ENCODE measurements around the gene PRR20G.

Gene PRR20G

GRCh38 chr3:127288921-127289705, 1.3 kb upstream of the PRR20G start:
- H3K27ac ChIP-seq (ENCODE audit: extremely low read depth, low read depth, low read length): no peak overlapping the region
- TF ChIP-seq ZNF596 (tag by site-specific recombination; IDR thresholded peaks at IDR 0.05) (no peak), AEBP2 (tag by site-specific recombination; IDR thresholded peaks at IDR 0.05; ENCODE audit: borderline replicate concordance) (no peak), ZNF155 (tag by site-specific recombination; IDR thresholded peaks at IDR 0.05) (no peak), ZNF521 (tag by site-specific recombination; IDR thresholded peaks at IDR 0.05) (no peak), SP3 (tag by site-specific recombination; IDR thresholded peaks at IDR 0.05) (no peak), MZF1 (tag by site-specific recombination; IDR thresholded peaks at IDR 0.05; ENCODE audit: borderline replicate concordance) (no peak), ZNF707 (tag by site-specific recombination; IDR thresholded peaks at IDR 0.05) (no peak), ZSCAN4 (tag by site-specific recombination; IDR thresholded peaks at IDR 0.05) (no peak)
- no peak overlapping the region for H3K4me3 ChIP-seq (ENCODE audit: low read depth, low read length)
- no peaks in the 10 kb centered on the region for H3K9me3 ChIP-seq (ENCODE audit: control insufficient read depth, insufficient read depth, low read depth, low read length)
- no peaks in the 10 kb centered on the region for H3K36me3 ChIP-seq (ENCODE audit: control insufficient read depth in 2 of 2, insufficient read depth in 1 of 2, low read length in 2 of 2)
- CTCF ChIA-PET: no interaction called here
- POLR2A ChIA-PET: no interaction called here
- no peaks in the 10 kb centered on the region for H3K4me1 ChIP-seq (ENCODE audit: control insufficient read depth, insufficient read depth, low read length)

- CTCF ChIA-PET: no interaction called here
- no peaks in the 10 kb centered on the region for H3K4me1 ChIP-seq (ENCODE audit: control insufficient read depth, insufficient read depth, low read length)
- no peaks in the 10 kb centered on the region for H3K36me3 ChIP-seq (ENCODE audit: control insufficient read depth in 2 of 2, insufficient read depth in 1 of 2, low read length in 2 of 2)
- H3K27ac ChIP-seq (ENCODE audit: extremely low read depth, low read depth, low read length): no peak overlapping the region
- TF ChIP-seq ZNF830 (tag by site-specific recombination; IDR thresholded peaks at IDR 0.05; ENCODE audit: low read depth) (no peak), ZNF112 (tag by site-specific recombination; IDR thresholded peaks at IDR 0.05) (no peak), ZNF341 (tag by site-specific recombination; IDR thresholded peaks at IDR 0.05; ENCODE audit: low read depth) (no peak), ZNF10 (tag by site-specific recombination; IDR thresholded peaks at IDR 0.05) (no peak), ZNF221 (tag by site-specific recombination; IDR thresholded peaks at IDR 0.05; ENCODE audit: borderline replicate concordance) (no peak), SP7 (tag by site-specific recombination; IDR thresholded peaks at IDR 0.05) (no peak), KLF7 (tag by site-specific recombination; IDR thresholded peaks at IDR 0.05; ENCODE audit: borderline replicate concordance) (no peak), PBX3 (CRISPR knock-in tag; IDR thresholded peaks at IDR 0.05) (no peak), ZNF37A (tag by site-specific recombination; IDR thresholded peaks at IDR 0.05) (no peak), YY1 (tag by site-specific recombination; IDR thresholded peaks at IDR 0.05) (no peak), ZBTB21 (tag by site-specific recombination; IDR thresholded peaks at IDR 0.05) (no peak), KLF17 (tag by site-specific recombination; IDR thresholded peaks at IDR 0.05) (no peak), HOXA7 (CRISPR knock-in tag; IDR thresholded peaks at IDR 0.05; ENCODE audit: borderline replicate concordance) (no peak), ZNF843 (tag by site-specific recombination; IDR thresholded peaks at IDR 0.05) (no peak), ZNF354C (tag by site-specific recombination; IDR thresholded peaks at IDR 0.05; ENCODE audit: borderline replicate concordance, low read depth) (no peak), ZNF211 (tag by site-specific recombination; IDR thresholded peaks at IDR 0.05; ENCODE audit: low read depth) (no peak), PRDM1 (tag by site-specific recombination; IDR thresholded peaks at IDR 0.05) (no peak), ZNF785 (tag by site-specific recombination; IDR thresholded peaks at IDR 0.05) (no peak), ZNF626 (tag by site-specific recombination; IDR thresholded peaks at IDR 0.05) (no peak), ZNF274 (IDR thresholded peaks at IDR 0.05; ENCODE audit: low read length) (no peak), ZNF274 (tag by site-specific recombination; IDR thresholded peaks at IDR 0.05; ENCODE audit: borderline replicate concordance) (no peak)
- H3K9me3 ChIP-seq (ENCODE audit: control insufficient read depth, insufficient read depth, low read depth, low read length): no peaks in the 10 kb centered on the region
- H3K4me3 ChIP-seq (ENCODE audit: low read depth, low read length): no peak overlapping the region
- POLR2A ChIA-PET: no interaction called here
These were observed 497 bp upstream of the PRR20G start for GRCh38 chr3:127288343-127288742.
